Esophagus (tissue), 2 donors: ENCODE data around the gene RABGAP1L. TPM values are rescaled to one million over a fixed set of nuclear protein-coding genes. Genes with fewer than 3 reads are reported as not detected.

ENCODE experiments used
- H3K27ac ChIP-seq, 2 donors: one replicate each; pipeline ENCODE4 v1.5.1; 2013; ENCODE audit warnings: low read depth in 2 of 2, mild to moderate bottlenecking in 2 of 2, inconsistent platforms in 1 of 2, low read length in 1 of 2, moderate library complexity in 1 of 2
- H3K27me3 ChIP-seq, 2 donors: one replicate each; pipeline ENCODE4 v1.6.1; 2013; ENCODE audit warnings: low read length in 2 of 2, control low read depth in 1 of 2, mild to moderate bottlenecking in 1 of 2; ENCODE audit not compliant: insufficient read depth in 2 of 2, control insufficient read depth in 1 of 2
- H3K36me3 ChIP-seq, 2 donors: one replicate each; pipeline ENCODE4 v1.6.1; 2013; ENCODE audit warnings: low read length in 1 of 2; ENCODE audit not compliant: control insufficient read depth in 2 of 2, insufficient read depth in 2 of 2
- H3K4me1 ChIP-seq, 2 donors: one replicate each; pipeline ENCODE4 v1.6.1; 2013; ENCODE audit warnings: low read length in 1 of 2; ENCODE audit not compliant: control insufficient read depth in 2 of 2, insufficient read depth in 2 of 2
- H3K4me3 ChIP-seq, 2 donors: one replicate each; pipeline ENCODE4 v1.5.1; 2013; ENCODE audit warnings: low read length in 2 of 2, mild to moderate bottlenecking in 2 of 2, low read depth in 1 of 2, moderate library complexity in 1 of 2
- H3K9me3 ChIP-seq, 2 donors: one replicate each; pipeline ENCODE4 v1.6.1; 2013; ENCODE audit warnings: mild to moderate bottlenecking in 2 of 2, low read depth in 1 of 2, low read length in 1 of 2, moderate library complexity in 1 of 2; ENCODE audit not compliant: control insufficient read depth in 2 of 2, insufficient read depth in 1 of 2
- WGBS, 2 donors: extraction: QIAGEN DNeasy Blood & Tissue Kit; methylation state at CpG; one replicate each; pipeline ENCODE4 v1.1.7; 2013; 5-methylcytosine and 5-hydroxymethylcytosine counted together
- polyA plus RNA-seq, 2 donors: library from polyadenylated mRNA; stranded (reverse); fragments of 200-250 nt; gene quantifications; one replicate each; pipeline ENCODE4 v1.2.3, GENCODE V29; 2013
- donor health status: healthy with polysubstance abuse.
- donor health status: Bipolar disorder and iron deficiency.

The RABGAP1L gene
- polyA plus RNA-seq, 2 donors: 9.2 to 13.0 TPM

GRCh38 chr1:174764191-174764590 is 604.9 kb downstream of the RABGAP1L start:
- Histone ChIP-seq H3K9me3 (no peaks in the 10 kb centered on the region), H3K27ac (no peak overlapping the region), H3K36me3 (no peaks in the 10 kb centered on the region), H3K27me3 (no peaks in the 10 kb centered on the region), H3K4me1 (no peaks in the 10 kb centered on the region), H3K4me3 (no peak overlapping the region)
- 78 to 83% methylated on average over 2 of the region's 2 CpGs for WGBS, 2 donors

- Histone ChIP-seq H3K36me3 (no peaks in the 10 kb centered on the region), H3K27ac (no peak overlapping the region), H3K4me3 (no peak overlapping the region), H3K27me3 (no peaks in the 10 kb centered on the region), H3K9me3 (no peaks in the 10 kb centered on the region), H3K4me1 (no peaks in the 10 kb centered on the region)
- WGBS, 2 donors: 95 to 98% methylated on average over 2 of the region's 2 CpGs
These were observed 607.4 kb downstream of the RABGAP1L start for GRCh38 chr1:174766727-174767126.

- H3K4me3 ChIP-seq: no peak overlapping the region
- no peaks in the 10 kb centered on the region for H3K9me3 ChIP-seq
- H3K4me1 ChIP-seq: no peaks in the 10 kb centered on the region
- no peaks in the 10 kb centered on the region for H3K36me3 ChIP-seq
- no peaks in the 10 kb centered on the region for H3K27me3 ChIP-seq
- H3K27ac ChIP-seq: no peak overlapping the region
- WGBS, 2 donors: 46 to 50% methylated on average over 2 of the region's 2 CpGs
These were observed 609.2 kb downstream of the RABGAP1L start for GRCh38 chr1:174768516-174768915.

GRCh38 chr1:174768949-174769348 is 609.6 kb downstream of the RABGAP1L start:
- Histone ChIP-seq H3K27me3 (no peaks in the 10 kb centered on the region), H3K27ac (no peak overlapping the region), H3K4me3 (no peak overlapping the region), H3K4me1 (no peaks in the 10 kb centered on the region), H3K36me3 (no peaks in the 10 kb centered on the region), H3K9me3 (no peaks in the 10 kb centered on the region)
- 77 to 86% methylated on average over 2 of the region's 2 CpGs for WGBS, 2 donors

DNA sequence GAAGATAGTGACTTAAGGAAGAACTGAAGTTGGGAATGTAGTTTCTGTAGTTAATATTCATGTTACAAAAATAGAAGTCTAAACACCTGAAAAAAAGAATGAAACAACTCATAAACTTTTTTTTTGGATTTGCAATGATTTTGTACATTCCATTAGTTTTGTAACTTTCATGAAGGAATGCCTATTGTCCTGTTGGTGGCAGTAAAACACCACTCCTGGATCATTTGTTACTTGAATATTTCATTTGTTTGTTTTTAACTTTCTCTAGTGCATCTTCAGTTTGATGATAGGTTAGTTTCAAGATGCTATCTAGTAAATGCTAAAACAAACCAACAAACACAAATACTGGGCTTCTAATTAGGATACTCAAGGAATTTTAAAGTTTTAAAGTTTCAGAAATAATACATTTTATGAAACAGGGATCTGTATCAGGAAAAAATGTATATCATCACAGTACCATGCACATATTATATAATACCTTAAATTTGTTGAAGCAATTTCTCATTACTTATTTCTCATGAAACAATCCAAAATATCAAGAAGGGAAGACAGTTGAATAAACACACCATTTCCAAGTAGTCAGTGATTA is 610.7 kb downstream of the RABGAP1L start:
- no peak overlapping the region for H3K4me3 ChIP-seq
- no peaks in the 10 kb centered on the region for H3K27me3 ChIP-seq
- no peaks in the 10 kb centered on the region for H3K9me3 ChIP-seq
- H3K4me1 ChIP-seq: no peaks in the 10 kb centered on the region
- no peaks in the 10 kb centered on the region for H3K36me3 ChIP-seq
- no peak overlapping the region for H3K27ac ChIP-seq

GRCh38 chr1:174775621-174776020 is 616.3 kb downstream of the RABGAP1L start:
- Histone ChIP-seq H3K4me3 (no peak overlapping the region), H3K9me3 (no peaks in the 10 kb centered on the region), H3K27me3 (no peaks in the 10 kb centered on the region), H3K27ac (no peak overlapping the region), H3K4me1 (no peaks in the 10 kb centered on the region), H3K36me3 (no peaks in the 10 kb centered on the region)
- 83 to 90% methylated on average over 2 of the region's 2 CpGs for WGBS, 2 donors

GRCh38 chr1:174777262-174777661 is 617.9 kb downstream of the RABGAP1L start:
- Histone ChIP-seq H3K27ac (no peak overlapping the region), H3K9me3 (no peaks in the 10 kb centered on the region), H3K36me3 (no peaks in the 10 kb centered on the region), H3K4me3 (no peak overlapping the region), H3K27me3 (no peaks in the 10 kb centered on the region), H3K4me1 (no peaks in the 10 kb centered on the region)
- 92% methylated on average over 2 of the region's 2 CpGs for WGBS, 2 donors

- no peaks in the 10 kb centered on the region for H3K27me3 ChIP-seq
- no peaks in the 10 kb centered on the region for H3K36me3 ChIP-seq
- no peak overlapping the region for H3K27ac ChIP-seq
- no peak overlapping the region for H3K4me3 ChIP-seq
- 90 to 95% methylated on average over 6 of the region's 6 CpGs for WGBS, 2 donors
- no peaks in the 10 kb centered on the region for H3K4me1 ChIP-seq
- no peaks in the 10 kb centered on the region for H3K9me3 ChIP-seq
These were observed 626.2 kb downstream of the RABGAP1L start for GRCh38 chr1:174785510-174785909.

DNA sequence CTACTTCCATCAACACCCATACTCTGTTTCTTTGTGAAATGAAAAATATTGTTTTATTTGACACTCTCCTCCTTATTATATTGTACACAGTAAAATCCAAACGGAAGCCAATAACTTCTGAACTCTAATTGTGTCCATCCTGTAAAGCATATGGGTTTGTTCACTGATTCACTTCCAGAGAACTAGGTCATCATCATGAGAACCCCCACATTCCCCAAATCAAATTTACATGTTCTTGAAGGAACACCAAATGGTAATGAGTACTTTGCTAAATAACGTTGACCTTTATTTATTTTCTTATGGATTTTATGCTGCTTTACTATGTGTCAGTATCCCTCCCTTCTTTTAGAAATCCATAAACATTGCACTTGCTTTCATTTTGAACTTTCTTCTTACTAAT is 627.0 kb downstream of the RABGAP1L start:
- 46 to 51% methylated on average over 2 of the region's 2 CpGs for WGBS, 2 donors
- no peaks in the 10 kb centered on the region for H3K27me3 ChIP-seq
- H3K9me3 ChIP-seq: no peaks in the 10 kb centered on the region
- no peaks in the 10 kb centered on the region for H3K4me1 ChIP-seq
- no peaks in the 10 kb centered on the region for H3K36me3 ChIP-seq
- no peak overlapping the region for H3K4me3 ChIP-seq
- H3K27ac ChIP-seq: no peak overlapping the region

DNA sequence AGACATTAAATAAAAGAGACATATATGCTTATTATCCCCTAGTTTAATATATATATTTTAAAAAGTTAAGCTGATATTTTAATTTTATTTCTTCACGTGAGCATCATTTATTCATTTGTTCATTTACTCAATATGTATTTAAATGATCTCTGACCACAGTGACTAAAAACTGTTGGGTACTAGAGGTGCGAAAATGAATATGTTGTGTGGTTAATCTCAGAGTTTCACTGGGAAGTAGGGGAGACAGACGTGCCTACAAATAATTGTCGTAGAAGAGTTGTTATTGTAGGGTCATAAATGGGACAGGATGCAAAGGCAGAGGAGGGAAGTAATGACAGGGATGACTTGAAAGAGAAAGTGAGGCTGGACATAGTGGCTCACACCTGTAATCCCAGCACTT is 627.4 kb downstream of the RABGAP1L start:
- Histone ChIP-seq H3K27ac (no peak overlapping the region), H3K9me3 (no peaks in the 10 kb centered on the region), H3K4me3 (no peak overlapping the region), H3K36me3 (no peaks in the 10 kb centered on the region), H3K27me3 (no peaks in the 10 kb centered on the region), H3K4me1 (no peaks in the 10 kb centered on the region)
- 87 to 88% methylated on average over 4 of the region's 4 CpGs for whole genome bisulfite sequencing, 2 donors
